IMR-90 (cell line): ENCODE measurements around the gene DUSP7. TPM values are rescaled to one million over a fixed set of nuclear protein-coding genes. Genes with fewer than 3 reads are reported as not detected.

Experiments used
- ATAC-seq: fragments of 200-7000 bp; cut with Tn5 transposase; 2 replicates; pipeline ENCODE4 v1.9.1; 2020; ENCODE audit warnings: low read depth, mild to moderate bottlenecking, moderate library complexity
- BruUV-seq: library from RNA; stranded (reverse); fragments of 400-500 nt; replicated peaks from 2 replicates; lab custom pipeline; 2021; lab: Mats Ljungman, UMichigan
- CTCF ChIA-PET: fragments of 300-600 bp; formaldehyde crosslinking; extraction: SDS; loops from one replicate; lab custom pipeline; 2021; ENCODE audit warnings: antibody characterized with exemption; lab: Yijun Ruan, JAX
- POLR2A ChIA-PET: fragments of 300-600 bp; sonication (Branson Sonifier 250); formaldehyde crosslinking; loops from one replicate; lab custom pipeline; 2022; ENCODE audit warnings: antibody characterized with exemption; ENCODE audit not compliant: unreplicated experiment; lab: Charles Lee
- DNase-seq: peaks from one replicate; pipeline ENCODE4 v3.0.0; 2013
- H2AFZ ChIP-seq: replicated peaks from 2 replicates; pipeline ENCODE3; 2013; ENCODE audit warnings: low read length, mild to moderate bottlenecking; ENCODE audit not compliant: poor library complexity
- H2AK5ac ChIP-seq: 2 replicates; pipeline ENCODE4 v1.6.1; 2013; ENCODE audit warnings: low read depth, low read length, inconsistent platforms
- H2AK9ac ChIP-seq: replicated peaks from 2 replicates; pipeline ENCODE3; 2013; ENCODE audit warnings: mild to moderate bottlenecking, low read depth, low read length, moderate library complexity; ENCODE audit not compliant: poor library complexity
- H2BK120ac ChIP-seq: 2 replicates; pipeline ENCODE4 v1.6.1; 2013; ENCODE audit warnings: low read depth, low read length, inconsistent platforms
- H2BK15ac ChIP-seq: 3 replicates; pipeline ENCODE4 v1.6.1; 2013; ENCODE audit warnings: low read depth, low read length, inconsistent platforms
- H2BK20ac ChIP-seq: 2 replicates; pipeline ENCODE4 v1.6.1; 2013; ENCODE audit warnings: low read depth, mild to moderate bottlenecking, inconsistent platforms, low read length, moderate library complexity
- H2BK5ac ChIP-seq: 2 replicates; pipeline ENCODE4 v1.6.1; 2013; ENCODE audit warnings: mild to moderate bottlenecking, low read depth, low read length, inconsistent platforms; ENCODE audit not compliant: poor library complexity, severe bottlenecking
- H3K14ac ChIP-seq: replicated peaks from 2 replicates; pipeline ENCODE4 v1.6.1; 2013; ENCODE audit warnings: low read depth, low read length, inconsistent platforms
- H3K18ac ChIP-seq: 2 replicates; pipeline ENCODE4 v1.6.1; 2013; ENCODE audit warnings: low read depth, low read length, control low read depth
- H3K23ac ChIP-seq: 2 replicates; pipeline ENCODE4 v1.6.1; 2013; ENCODE audit warnings: low read depth, low read length, inconsistent platforms
- H3K27ac ChIP-seq: 2 replicates; pipeline ENCODE4 v1.5.1; 2013; ENCODE audit warnings: mild to moderate bottlenecking, control low read depth, low read length; ENCODE audit not compliant: insufficient read depth
- H3K27me3 ChIP-seq: 2 replicates; pipeline ENCODE4 v1.6.1; 2013; ENCODE audit warnings: low read length; ENCODE audit not compliant: control insufficient read depth, insufficient read depth
- H3K36me3 ChIP-seq: 2 replicates; pipeline ENCODE4 v1.6.1; 2013; ENCODE audit warnings: low read length, mixed read lengths; ENCODE audit not compliant: control insufficient read depth, insufficient read depth
- H3K4ac ChIP-seq: 2 replicates; pipeline ENCODE4 v1.6.1; 2013; ENCODE audit warnings: low read depth, low read length, inconsistent platforms
- H3K4me1 ChIP-seq: 2 replicates; pipeline ENCODE4 v1.6.1; 2013; ENCODE audit warnings: low read length, mixed read lengths; ENCODE audit not compliant: control insufficient read depth, insufficient read depth
- H3K4me2 ChIP-seq: 2 replicates; pipeline ENCODE4 v1.6.1; 2013; ENCODE audit warnings: low read depth, mild to moderate bottlenecking, control low read depth, low read length, moderate library complexity
- H3K4me3 ChIP-seq: 2 replicates; pipeline ENCODE4 v1.5.1; 2013; ENCODE audit warnings: low read depth, mild to moderate bottlenecking, control low read depth, low read length, moderate library complexity; ENCODE audit not compliant: insufficient read depth
- H3K56ac ChIP-seq: 2 replicates; pipeline ENCODE4 v1.6.1; 2013; ENCODE audit warnings: low read length, inconsistent platforms; ENCODE audit not compliant: insufficient read depth; ENCODE audit errors: extremely low read depth
- H3K79me1 ChIP-seq, 2 experiments: 2 replicates each; pipeline ENCODE4 v1.6.1; 2013; ENCODE audit warnings: low read length in 2 of 2, inconsistent platforms in 1 of 2, low read depth in 1 of 2
- H3K9ac ChIP-seq: 2 replicates; pipeline ENCODE4 v1.6.1; 2013; ENCODE audit warnings: low read depth, low read length, control low read depth
- H3K9me1 ChIP-seq: 2 replicates; pipeline ENCODE4 v1.6.1; 2013; ENCODE audit warnings: low read length, inconsistent platforms; ENCODE audit not compliant: insufficient read depth
- H3K9me3 ChIP-seq: 2 replicates; pipeline ENCODE4 v1.6.1; 2013; ENCODE audit warnings: low read length; ENCODE audit not compliant: control insufficient read depth, insufficient read depth
- H4K20me1 ChIP-seq: 2 replicates; pipeline ENCODE4 v1.6.1; 2013; ENCODE audit warnings: low read length, inconsistent platforms; ENCODE audit not compliant: insufficient read depth
- H4K5ac ChIP-seq: 2 replicates; pipeline ENCODE4 v1.6.1; 2013; ENCODE audit warnings: mild to moderate bottlenecking, low read depth, low read length, control low read depth
- H4K8ac ChIP-seq, 2 experiments: 2 replicates each; pipeline ENCODE4 v1.6.1; 2013; ENCODE audit warnings: low read depth in 2 of 2, low read length in 2 of 2, control low read depth in 1 of 2, inconsistent platforms in 1 of 2
- H4K91ac ChIP-seq: 2 replicates; pipeline ENCODE4 v1.6.1; 2013; ENCODE audit warnings: low read depth, low read length, inconsistent platforms; ENCODE audit not compliant: insufficient read depth
- CTCF ChIP-seq: conservative IDR thresholded peaks from 2 replicates; pipeline ENCODE4 v1.5.1; 2012; ENCODE audit warnings: mild to moderate bottlenecking, low read depth, low read length, improper control_type of control experiment
- ELK1 ChIP-seq: fragments of 150-350 bp; IDR thresholded peaks from 2 replicates; pipeline ENCODE4 v1.6.1; 2016; ENCODE audit warnings: low read depth, mild to moderate bottlenecking, low read length, moderate library complexity, borderline replicate concordance
- MAZ ChIP-seq: IDR thresholded peaks from 2 replicates; pipeline ENCODE4 v1.6.1; 2012; ENCODE audit warnings: low read depth, mild to moderate bottlenecking, low read length, improper control_type of control experiment, moderate library complexity, borderline replicate concordance
- NFE2L2 ChIP-seq: fragments of 150-350 bp; IDR thresholded peaks from 2 replicates; pipeline ENCODE4 v1.6.1; 2016; ENCODE audit warnings: low read depth, mild to moderate bottlenecking, low read length
- RAD21 ChIP-seq: IDR thresholded peaks from 2 replicates; pipeline ENCODE4 v1.6.1; 2012; ENCODE audit warnings: low read length, improper control_type of control experiment
- SMC3 ChIP-seq: fragments of 150-350 bp; IDR thresholded peaks from 2 replicates; pipeline ENCODE4 v1.6.1; 2016; ENCODE audit warnings: low read depth, mild to moderate bottlenecking, antibody characterized with exemption, low read length, moderate library complexity
- WGBS, 2 experiments: methylation state at CpG; one replicate each; pipeline versions ENCODE4 v1.1.5 to v1.1.7; 2013; ENCODE audit warnings: missing lambda C conversion rate in 2 of 2; ENCODE audit not compliant: insufficient read length in 1 of 2; ENCODE audit errors: extremely low coverage in 2 of 2; 5-methylcytosine and 5-hydroxymethylcytosine counted together
- dilution Hi-C: fragments of 300-500 bp; cut with HindIII; formaldehyde crosslinking; loops from one replicate; pipeline ENCODE4 v1.14.3; 2018; ENCODE audit warnings: low sequenced_read_pairs; ENCODE audit not compliant: unreplicated experiment
- in situ Hi-C: fragments of 300-500 bp; cut with MboI; formaldehyde crosslinking; loops from 3 replicates; pipeline ENCODE4 v1.14.3; 2019; ENCODE audit warnings: low sequenced_read_pairs, inconsistent platforms, mixed read lengths
- intact Hi-C: fragments of 100-400 bp; cut with micrococcal nuclease; formaldehyde crosslinking; loops from 2 replicates; pipeline ENCODE4 v1.10.0; 2022
- polyA plus RNA-seq, 3 experiments: library from polyadenylated mRNA; depleted of rRNA; stranded (reverse); fragments of >200 nt; gene quantifications; 2 replicates each; pipeline ENCODE4 v1.2.3, GENCODE V29; 2012; ENCODE audit warnings: low replicate concordance in 1 of 3
- total RNA-seq: library from RNA; depleted of rRNA; stranded (reverse); fragments of >200 nt; gene quantifications from 2 replicates; pipeline ENCODE4 v1.2.3, GENCODE V29; 2012

Gene DUSP7
- total and polyA plus RNA-seq, 2 of the 4 experiments (the other 2 are of a cell fraction), result 9.3 to 24.0 TPM

- 37% methylated on average over 5 of the region's 16 CpGs; no CpG with 5 or more reads in 1 of the 2 experiments for WGBS, 2 experiments
- no TSS peak for BruUV-seq
- no peaks in the 10 kb centered on the region for H3K27me3 ChIP-seq
Observed at GRCh38 chr3:52004163-52004787, 52.1 kb downstream of the DUSP7 start.

More at GRCh38 chr3:52004163-52004787, 52.1 kb downstream of the DUSP7 start:
- Histone ChIP-seq H4K8ac (peak overlapping the region in 1 of 2 experiments; percentile 37; a peak in 1 of 4 replicates), H3K4me2 (no peak overlapping the region), H3K14ac (no peak overlapping the region), H3K18ac (no peak overlapping the region), H3K27ac (no peak overlapping the region), H3K4me1 (peaks cover 11% of the 10 kb centered on the region), H2AK5ac (peak overlapping the region; percentile 83; the same call in 1 of the 2 replicates), H3K36me3 (no peaks in the 10 kb centered on the region), H3K23ac (no peak overlapping the region), H2AK9ac (peak overlapping the region; percentile 83), H4K5ac (no peak overlapping the region), H2BK120ac (peak overlapping the region; percentile 63; the same call in 1 of the 2 replicates), H3K79me1 (no peaks in the 10 kb centered on the region), H2BK20ac (no peak overlapping the region), H3K9me3 (no peaks in the 10 kb centered on the region), H2BK5ac (no peak overlapping the region), H2AFZ (peak overlapping the region; percentile 91), H2BK15ac (no peak overlapping the region; the same call in 2 of the 3 replicates), H3K4me3 (no peak overlapping the region), H3K9ac (no peak overlapping the region), H3K56ac (no peak overlapping the region), H4K91ac (no peak overlapping the region), H4K20me1 (no peaks in the 10 kb centered on the region), H3K4ac (peak overlapping the region; percentile 73; the same call in 1 of the 2 replicates), H3K9me1 (no peaks in the 10 kb centered on the region)
- ChIA-PET POLR2A (no interaction called here), CTCF (interaction anchor here (0.6 to 3.2 kb wide), 13 partner anchors 8 to 216 kb away, joined by 3 to 28 read pairs (median 4); partner anchors contain the start of genes DUSP7 and RRP9)
- intact Hi-C loops (loop anchor here (1.0 to 5.0 kb wide), 2 partner anchors 49 to 333 kb away; no protein-coding TSS in a partner anchor), dilution Hi-C loops (no loop called here), in situ Hi-C loops (loop anchor here (5.0 kb wide), 1 partner anchor 123 kb away; no protein-coding TSS in a partner anchor)
- TF ChIP-seq ELK1, result no peak
- peak; percentile 84 for TF ChIP-seq SMC3
- TF ChIP-seq RAD21, result peak; percentile 87
- peak; percentile 17; the same call in 1 of the 2 replicates for TF ChIP-seq MAZ
- TF ChIP-seq NFE2L2, result no peak
- peak; percentile 78 for TF ChIP-seq CTCF
- DNase-seq, result peak; percentile 48
- ATAC-seq, result peak; percentile 63
